ENCODE data around the gene ZNF792. TPM values are rescaled to one million over a fixed set of nuclear protein-coding genes. Genes with fewer than 3 reads are reported as not detected.
"Not testable (repeated sequence)": the region's sequence is repeated elsewhere in the genome, so short reads cannot be mapped to it uniquely, and the experiment has no call there.

ZNF792 gene
- total RNA-seq, result 19.0 TPM

DNA sequence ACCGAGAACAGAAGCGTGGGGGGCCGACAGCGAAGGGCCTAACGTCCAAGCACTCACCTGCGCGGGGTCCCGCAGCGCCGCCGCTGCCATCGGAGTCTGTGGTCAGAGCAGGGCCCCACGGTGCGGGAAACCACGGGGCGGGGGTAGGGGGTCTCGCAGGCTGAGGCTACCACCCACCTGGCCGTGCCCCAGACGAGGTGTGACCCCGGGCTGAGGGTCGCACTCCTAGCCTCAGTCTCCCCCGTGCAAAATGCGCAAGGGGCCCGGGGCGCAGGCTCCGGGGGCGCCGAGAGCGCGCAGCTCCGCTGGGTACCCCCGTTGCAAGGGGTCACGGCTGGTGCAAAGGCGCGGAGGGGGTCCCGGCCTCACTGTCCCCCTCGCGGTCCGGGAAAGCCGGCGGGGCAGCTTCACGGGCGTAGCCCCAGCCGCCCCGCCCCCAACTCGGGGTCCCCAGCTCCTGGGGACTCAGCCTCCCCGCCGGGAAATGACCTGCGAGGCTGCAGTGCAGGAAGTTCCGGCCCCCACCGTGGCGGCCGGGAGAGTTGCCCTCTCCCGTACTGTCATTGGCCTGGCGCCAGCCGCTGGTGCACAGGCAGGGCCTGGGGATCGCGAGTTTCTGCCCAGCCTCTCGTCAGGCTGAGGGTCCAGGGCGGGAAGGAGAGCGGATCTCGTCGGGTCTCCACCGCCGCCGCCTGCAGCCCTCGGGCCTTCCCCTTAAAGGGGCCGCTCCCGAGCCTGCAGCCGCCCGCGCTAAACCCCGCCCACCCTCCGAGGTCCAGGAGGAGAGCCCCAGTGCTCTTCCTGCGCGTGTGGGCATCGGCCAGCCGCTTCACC lies at the start of gene ZNF792:
ZNF792 (minus strand) TSS at position 657 of the 834 bp plus-strand sequence; CDS start at position 90, 567 bp downstream.
- peak; percentile 35 for DNase-seq

DNA sequence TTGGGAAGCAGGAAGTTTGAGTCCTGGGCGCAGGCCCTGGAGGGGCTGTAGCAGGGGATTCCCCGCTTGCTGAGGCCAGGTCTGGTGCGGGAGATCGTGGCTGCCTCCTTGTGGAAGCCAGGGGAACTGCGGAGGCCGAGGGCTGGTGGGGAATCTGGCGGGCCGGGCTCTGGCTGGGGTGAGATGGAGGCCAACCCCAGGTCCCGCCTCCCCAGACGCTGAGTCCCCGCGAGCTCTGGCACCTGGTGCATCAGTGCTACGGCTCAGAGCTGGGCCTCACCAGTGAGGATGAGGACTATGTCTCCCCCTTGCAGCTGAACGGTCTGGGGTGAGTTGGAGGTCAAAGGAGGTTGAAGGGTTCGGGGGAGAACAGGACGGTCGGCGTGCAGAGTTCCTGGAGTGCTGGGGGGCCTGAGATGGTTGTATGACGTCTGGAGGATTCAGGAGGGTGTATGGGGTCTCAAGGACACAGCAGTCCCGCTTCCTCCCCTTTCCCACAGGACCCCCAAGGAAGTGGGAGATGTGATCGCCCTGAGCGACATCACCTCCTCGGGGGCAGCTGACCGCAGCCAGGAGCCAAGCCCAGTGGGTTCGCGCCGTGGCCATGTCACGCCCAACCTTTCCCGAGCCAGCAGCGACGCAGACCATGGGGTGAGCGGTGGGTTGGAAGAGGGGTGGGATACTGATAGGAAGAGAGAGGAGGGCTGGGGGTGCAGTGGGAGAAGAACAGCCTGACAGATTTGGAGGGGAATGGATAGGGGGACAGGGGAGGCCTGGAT lies 49.2 kb upstream of the ZNF792 start:
- DNase-seq, result no peak

DNA sequence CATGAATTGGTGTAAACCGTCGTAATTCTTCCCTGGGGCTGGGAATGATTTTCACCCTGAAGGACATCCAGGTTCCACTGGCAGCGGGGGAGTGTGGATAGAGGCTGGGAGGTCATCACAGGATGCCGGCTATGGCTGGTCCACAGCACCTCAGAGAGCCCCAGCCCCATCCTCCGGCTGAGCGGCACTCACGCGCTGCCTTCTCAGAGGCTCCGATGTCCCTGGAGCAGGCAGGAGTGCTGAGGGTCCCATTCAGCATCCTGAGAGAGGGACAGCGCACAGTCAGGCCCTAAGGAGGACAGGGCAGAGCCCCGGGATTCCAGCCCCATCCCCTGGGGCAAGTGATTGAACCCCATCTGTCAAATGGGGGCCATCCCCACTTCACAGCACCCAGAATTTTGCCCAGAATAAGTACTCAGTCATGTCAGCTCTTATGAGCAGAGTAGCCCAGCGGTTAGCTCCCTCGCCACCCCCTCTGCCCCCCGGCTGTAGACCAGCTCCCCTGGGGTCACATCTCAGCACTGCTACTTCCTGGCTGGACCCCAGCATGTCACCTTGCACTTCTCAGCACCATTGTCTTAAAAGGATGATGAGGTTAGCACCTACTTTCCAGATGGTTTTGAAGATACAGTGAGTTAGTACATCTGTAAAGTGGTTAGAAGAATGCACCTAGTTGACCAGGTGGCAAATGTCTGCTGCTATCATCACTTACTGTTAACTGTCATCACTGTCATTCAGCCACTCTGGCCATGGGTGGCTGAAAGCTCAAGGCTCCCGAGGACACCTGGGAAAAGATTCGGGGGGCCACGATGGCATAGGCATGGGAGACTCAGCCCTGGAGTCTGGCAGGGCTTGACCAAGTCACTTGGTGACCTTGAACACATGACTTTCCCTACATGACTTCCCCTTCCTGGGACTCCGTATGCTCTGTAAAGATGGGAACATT lies 48.0 kb upstream of the ZNF792 start:
- DNase-seq, result no peak

- DNase-seq, result no peak
These were observed 47.2 kb upstream of the ZNF792 start for GRCh38 chr19:35011091-35011689.

GRCh38 chr19:35009424-35010415 lies 45.7 kb upstream of the ZNF792 start:
- no peak for DNase-seq

DNA sequence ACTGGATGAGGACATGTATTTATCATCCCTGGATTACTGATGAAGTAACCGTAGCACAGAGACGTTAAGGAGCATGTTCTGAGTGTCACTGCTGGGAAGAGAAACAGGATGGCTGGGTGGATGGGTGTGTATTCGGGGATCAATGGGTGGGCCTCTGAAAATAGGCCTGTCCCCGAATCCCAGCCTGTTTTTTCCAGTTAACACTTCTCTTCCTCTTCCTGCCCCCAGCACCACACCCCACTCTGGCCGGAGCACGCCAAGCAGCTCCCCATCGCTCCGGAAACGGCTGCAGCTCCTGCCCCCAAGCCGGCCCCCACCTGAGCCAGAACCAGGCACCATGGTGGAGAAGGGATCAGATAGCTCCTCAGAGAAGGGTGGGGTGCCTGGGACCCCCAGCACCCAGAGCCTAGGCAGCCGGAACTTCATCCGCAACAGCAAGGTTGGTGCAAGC lies 44.9 kb upstream of the ZNF792 start:
- no peak for DNase-seq

DNA sequence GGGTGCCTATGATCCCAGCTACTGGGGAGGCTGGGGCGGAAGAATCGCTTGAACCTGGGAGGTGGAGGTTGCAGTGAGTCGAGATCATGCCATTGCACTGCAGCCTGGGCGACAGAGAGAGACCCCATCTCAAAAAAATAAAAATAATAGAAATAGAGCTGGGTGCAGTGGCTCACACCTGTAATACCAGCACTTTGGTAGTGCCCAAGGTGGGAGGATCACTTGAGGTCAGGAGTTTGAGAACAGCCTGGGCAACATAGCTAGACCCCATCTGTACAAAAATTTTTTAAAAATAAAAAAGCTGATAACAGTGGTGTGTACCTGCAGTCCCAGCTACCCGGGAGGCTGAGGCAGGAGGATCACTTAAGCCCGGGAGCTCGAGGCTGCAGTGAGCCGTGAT lies 43.4 kb upstream of the ZNF792 start:
- DNase-seq, result not testable (repeated sequence)

GRCh38 chr19:35006999-35007365 lies 43.0 kb upstream of the ZNF792 start:
- no peak for DNase-seq

DNA sequence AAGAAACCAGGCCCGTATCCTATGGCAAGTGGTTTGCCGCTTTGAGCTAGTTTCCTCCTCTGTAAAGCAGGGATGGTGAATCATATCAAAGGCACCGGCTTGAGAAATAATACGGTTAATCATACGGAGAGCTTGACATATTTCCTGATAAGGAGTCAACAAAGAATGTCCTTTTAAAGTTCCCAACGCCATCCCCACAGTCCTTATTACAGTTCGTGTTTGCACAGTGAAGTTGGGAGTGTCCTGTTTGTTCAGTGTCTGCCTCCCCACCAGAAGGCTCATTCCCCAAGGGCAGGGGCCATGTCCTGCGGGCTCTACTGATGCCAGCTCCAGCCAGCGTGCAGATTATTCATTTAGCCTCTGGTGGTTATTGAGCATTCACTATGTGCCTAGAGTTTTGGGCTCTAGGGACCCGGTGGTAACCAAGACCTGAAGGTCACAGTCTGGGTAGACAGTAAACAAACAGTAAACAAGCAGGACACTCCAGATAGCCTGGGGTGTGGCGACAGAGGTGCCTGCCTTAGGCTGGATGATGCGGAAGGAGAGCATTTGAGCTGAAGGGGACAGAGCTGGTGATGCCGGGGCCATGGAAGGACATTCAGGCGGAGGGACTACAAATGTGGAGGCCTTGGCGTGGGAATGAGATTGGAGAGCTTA lies 42.4 kb upstream of the ZNF792 start:
- DNase-seq, result no peak

DNA sequence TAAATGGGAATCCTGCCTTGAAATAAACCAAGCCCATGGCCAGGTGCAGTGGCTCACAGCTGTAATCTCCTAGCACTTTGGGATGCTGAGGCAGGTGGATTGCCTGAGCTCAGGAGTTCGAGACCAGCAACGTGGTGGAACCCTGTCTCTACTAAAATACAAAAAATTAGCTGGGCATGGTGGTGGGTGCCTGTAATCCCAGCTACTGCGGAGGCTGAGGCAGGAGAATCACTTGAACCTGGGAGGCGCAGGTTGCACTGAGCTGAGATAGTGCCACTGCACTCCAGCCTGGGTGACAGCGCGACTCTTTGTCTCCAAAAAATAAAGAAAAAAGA lies 41.9 kb upstream of the ZNF792 start:
- not testable (repeated sequence) for DNase-seq

DNA sequence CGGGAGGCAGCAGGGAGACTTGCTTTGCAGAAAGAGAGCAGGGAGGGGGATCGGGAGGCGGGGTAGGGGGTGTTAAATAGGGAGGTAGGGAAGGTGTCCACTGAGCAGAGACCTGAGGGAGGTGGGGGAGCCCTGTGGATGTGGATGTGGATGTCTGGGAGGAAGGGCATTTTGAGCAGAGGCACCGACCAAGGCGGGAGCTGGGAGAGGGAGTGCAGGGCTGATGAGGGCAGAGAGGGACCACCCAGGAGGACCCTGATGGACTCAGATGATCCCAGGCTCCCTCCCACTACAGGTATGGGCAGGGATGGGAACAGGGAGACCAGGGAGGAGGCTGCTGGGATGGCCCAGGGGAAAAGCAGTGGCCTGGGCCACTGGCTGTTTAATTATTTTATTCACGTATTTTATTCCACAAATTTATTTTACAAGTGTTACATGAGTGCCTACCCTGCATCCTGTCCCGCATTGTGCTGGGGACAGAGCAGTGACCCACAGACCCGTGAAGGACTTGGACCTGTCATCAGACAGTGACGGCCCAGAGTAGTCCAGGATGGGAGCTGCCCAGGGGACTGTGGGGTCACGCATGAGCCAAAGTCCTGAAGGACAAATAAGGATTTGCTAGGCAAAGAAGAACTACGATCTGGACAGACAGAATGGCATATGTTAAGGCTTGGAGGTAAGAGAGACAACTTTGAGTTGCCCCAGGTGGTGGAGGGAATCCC lies 41.4 kb upstream of the ZNF792 start:
- DNase-seq, result no peak

GRCh38 chr19:35004517-35005255 lies 40.7 kb upstream of the ZNF792 start:
- no peak for DNase-seq

GRCh38 chr19:35002037-35002535 lies 38.1 kb upstream of the ZNF792 start:
- no peak for DNase-seq

DNA sequence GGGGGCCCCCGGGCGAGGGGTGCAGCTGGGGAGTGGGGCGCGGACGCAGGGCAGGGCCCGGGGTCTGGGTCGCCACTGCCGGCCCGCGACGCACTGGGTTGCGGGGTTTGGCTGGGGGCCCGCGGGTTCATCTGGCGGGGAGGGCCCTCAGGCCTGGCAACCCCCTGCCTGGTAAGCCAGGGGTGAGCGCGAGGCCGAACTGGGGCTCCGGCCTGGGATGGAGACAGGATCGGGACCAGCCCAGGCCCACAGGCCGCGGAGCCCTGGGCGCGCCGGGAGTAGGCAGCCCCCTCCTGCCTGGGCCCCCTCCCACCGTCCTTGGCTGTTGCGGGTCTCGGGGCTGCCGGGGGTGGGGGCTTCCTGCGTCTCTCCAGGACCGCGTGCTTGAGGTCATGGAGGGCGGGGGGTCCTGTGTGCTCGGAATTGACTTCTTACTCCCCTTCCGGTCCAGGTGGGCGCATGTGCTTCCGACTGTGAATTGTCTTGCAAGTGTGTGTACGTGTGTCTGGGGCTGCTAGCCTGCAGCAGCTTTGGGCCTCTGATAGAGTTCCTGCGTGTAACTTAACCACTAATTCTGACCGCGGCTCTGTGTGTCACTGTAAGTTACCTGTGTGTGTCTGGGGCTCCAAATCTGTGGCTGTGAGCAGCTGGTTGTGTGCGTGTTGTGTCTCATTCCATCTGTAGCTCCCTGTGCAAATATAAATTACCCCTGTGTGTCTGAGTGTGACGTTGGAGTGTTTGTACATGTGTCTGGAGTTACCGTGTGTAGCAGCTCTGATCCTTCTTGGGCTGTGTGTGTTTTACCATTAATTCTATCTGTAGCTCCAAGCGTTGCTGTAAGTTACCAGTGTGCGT lies 36.8 kb upstream of the ZNF792 start:
- DNase-seq, result no peak

- no peak for DNase-seq
These were observed 36.3 kb upstream of the ZNF792 start for GRCh38 chr19:35000338-35000646.

DNA sequence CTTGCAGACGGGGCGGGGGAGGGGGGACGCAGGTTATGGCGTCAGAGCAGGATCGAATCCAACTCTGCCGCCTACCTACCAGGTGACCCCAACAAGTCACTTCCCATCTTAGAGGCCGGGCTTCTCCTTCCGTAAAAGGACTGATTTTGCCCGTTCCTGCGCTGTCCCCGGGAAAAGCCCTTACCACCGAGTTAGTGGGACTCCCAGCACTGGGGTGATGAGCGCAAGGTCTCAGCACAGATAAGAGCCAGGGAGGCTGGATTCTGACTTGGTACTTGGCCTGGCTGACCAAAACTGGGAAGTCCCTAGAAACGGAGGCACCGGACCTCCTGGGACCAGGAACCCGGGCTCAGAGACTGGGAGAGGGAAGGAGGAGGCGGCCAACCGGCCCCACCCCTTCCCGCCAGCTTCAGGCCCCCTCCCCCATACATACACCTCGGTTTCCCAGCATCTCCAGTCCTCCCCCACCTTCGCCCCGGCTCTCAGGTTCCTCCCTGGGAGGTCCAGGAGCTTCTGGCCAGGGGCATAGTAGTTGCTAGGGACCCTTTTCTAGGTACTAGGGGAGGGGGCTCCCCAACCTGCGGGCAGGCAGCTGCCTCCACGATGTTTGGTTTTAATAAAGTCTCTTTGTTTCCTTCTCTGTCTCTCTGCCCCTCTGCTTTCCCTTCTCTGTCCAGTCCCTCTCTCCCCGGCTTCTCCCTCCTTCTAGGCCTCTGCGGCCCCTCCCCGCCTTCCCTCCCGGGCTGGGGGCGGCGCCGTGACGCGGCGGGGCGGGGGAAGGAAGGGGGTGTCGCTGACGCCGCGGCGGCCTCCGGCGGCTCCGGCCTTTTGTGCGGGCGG lies 35.7 kb upstream of the ZNF792 start, which contains the start of gene GRAMD1A:
GRAMD1A (plus strand) TSS at position 826 of the 840 bp plus-strand sequence. CDS start 156 bp downstream, outside the sequence.
- DNase-seq, result peak; percentile 75
